ENCODE measurements around the gene ENOPH1. TPM values are rescaled to one million over a fixed set of nuclear protein-coding genes. Genes with fewer than 3 reads are reported as not detected.

ENOPH1 gene
- polyA plus RNA-seq, 3 donors, result 16.9 to 20.5 (median 18.0) TPM

DNA sequence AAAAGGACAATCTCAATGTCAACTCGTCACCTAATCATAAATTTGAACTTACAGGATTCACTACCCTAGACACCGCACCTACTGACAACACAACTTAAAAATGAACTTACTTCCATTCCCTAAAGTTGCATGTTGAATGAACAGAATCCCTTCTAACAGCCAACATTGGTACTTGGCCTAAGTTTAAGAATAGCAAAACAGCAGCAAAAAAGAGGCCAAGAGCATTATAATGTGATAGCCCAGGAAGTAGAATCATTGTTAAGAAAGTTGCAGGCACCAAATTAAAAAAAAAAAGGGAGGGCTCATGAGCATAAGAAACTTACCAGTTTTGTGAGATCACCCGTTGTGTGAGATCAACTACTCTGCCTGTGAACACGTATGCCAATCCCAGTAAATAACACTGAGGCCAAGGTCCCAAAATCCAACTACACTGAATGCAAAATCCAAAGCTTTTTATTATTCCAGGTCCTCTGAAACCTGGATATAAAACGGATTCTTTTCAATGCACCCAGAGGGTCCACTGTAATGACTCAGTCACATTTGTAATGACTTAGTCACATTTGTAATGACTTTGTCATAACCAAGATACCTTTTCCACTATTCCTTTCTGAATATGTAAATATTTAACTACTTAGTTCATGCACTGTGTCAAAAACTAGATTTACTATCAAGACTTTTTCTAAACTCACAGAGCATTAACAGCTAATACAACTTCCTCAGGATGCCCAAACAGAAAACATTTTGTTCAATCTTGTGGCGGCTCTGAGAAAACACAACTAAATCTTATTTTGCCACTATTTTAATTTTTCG, 6.9 kb upstream of the ENOPH1 start:
- WGBS, 3 donors, result 85 to 90% (median 89%) methylated on average over 7 of the region's 7 CpGs

DNA sequence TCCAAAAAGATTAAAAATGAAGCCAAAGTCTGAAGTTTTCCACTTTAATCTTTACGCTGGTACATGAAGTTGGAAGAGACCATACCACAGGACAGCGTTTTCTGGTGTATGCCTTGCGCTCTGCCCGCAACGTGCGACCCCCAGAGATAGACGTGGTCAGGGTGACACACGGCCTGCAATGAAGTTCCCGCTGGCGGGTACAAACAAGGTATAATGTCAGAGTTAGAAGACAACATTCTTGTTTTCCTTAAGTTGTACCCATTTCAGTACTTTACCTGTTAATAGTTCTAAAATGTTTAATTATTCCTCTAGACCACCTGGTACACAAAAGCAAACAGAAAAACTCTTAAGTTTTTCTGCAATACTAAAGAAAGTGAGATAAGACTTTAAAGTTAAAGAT, 4.9 kb upstream of the ENOPH1 start:
- 85 to 92% (median 91%) methylated on average over 10 of the region's 10 CpGs for WGBS, 3 donors
- no peak overlapping the region for H3K27ac ChIP-seq (ENCODE audit: low read depth, low read length)

More for the DNA sequence above, 6.9 kb upstream of the ENOPH1 start:
- no peak overlapping the region for H3K27ac ChIP-seq (ENCODE audit: low read depth, low read length)

DNA sequence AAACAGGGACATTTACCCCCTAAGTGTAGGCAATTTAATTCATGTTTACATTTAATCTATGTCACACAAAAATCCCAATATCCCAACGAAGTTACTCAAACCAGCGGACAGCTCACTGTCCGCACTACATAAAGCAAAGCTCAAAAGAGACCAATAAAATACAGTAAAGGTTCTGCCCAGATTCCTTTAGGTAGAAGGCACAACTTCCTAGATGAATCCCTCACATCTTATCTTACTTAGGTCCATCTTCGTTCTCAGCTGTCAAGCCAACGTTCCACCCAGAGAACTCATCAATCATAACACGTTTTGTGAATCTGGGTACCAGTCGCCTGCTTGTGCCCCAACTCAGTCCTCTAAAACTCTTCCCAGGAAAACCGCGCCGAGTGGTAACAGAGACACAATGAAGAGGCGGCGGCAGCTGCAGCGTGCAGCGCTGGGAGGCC, 1.8 kb upstream of the ENOPH1 start:
- H3K27ac ChIP-seq (ENCODE audit: low read depth, low read length), result no peak overlapping the region
- 0 to 1% (median 1%) methylated on average over 14 of the region's 14 CpGs for WGBS, 3 donors

DNA sequence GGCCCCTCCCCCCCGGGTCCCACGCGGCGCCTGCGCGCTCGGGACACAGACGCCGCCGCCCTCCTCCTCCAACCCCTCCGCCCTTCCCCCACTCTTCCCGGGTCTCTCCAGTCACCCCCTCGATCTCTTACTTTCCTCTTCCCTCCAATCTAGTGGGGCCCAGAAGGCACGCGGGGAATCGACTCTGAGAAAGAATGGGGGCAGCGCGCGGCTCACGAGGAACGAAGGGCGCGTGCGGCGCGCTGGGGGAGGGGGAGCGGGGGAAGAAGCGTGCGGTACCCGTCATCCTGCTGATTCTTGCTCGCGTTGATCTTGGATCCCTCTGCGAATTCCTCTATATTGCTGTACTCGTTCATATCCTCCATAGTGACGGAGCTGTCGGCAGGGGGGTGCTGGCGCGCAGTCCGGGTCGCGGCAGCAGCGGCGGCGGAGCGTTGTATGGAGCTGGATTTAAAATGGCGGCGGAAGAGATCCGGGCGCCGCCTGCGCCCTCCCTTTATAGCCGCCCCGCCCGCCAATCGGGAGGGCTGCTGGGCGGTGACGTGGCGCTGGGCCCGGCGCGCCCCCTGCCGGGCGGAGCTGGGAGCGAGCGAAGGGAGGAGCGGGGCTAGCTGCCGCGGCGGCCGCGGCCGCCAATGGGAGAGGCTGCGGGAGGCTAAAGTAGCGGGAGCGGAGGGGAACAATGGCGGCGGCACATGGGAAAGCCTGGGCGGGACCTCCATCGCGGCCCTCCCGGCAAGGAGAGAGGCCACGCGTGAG, 1.2 kb upstream of the ENOPH1 start:
- WGBS, 3 donors, result 0% methylated on average over 61 to 83 of the region's 83 CpGs
- H3K27ac ChIP-seq (ENCODE audit: low read depth, low read length), result peak overlapping the region; percentile 85

DNA sequence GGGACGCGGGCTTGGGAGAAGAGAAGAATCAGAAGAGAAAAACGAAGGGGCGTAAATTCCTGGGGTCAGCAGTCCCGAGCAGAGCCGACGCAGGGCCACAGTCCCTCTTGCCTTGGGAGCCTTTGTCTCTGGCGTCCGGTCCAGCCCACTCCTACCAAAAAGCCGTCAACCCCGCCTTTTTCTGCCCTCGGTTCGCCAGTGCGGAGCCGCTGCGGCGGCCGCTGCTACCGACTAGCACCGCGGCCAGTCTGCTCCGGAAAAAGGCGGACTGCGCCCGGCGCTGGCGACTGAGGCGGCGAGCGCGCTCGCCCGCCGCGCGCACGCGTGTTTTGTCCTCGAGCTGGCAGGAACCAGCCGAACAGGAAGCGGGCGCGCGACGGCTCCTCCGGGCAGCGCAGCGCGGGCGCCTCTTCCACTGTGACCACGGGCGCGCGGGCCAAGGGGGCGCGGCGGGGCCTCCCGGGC, 630 bp upstream of the ENOPH1 start:
- H3K27ac ChIP-seq (ENCODE audit: low read depth, low read length), result peak overlapping the region; percentile 85
- WGBS, 3 donors, result 0 to 1% (median 0%) methylated on average over 50 to 58 of the region's 58 CpGs

DNA sequence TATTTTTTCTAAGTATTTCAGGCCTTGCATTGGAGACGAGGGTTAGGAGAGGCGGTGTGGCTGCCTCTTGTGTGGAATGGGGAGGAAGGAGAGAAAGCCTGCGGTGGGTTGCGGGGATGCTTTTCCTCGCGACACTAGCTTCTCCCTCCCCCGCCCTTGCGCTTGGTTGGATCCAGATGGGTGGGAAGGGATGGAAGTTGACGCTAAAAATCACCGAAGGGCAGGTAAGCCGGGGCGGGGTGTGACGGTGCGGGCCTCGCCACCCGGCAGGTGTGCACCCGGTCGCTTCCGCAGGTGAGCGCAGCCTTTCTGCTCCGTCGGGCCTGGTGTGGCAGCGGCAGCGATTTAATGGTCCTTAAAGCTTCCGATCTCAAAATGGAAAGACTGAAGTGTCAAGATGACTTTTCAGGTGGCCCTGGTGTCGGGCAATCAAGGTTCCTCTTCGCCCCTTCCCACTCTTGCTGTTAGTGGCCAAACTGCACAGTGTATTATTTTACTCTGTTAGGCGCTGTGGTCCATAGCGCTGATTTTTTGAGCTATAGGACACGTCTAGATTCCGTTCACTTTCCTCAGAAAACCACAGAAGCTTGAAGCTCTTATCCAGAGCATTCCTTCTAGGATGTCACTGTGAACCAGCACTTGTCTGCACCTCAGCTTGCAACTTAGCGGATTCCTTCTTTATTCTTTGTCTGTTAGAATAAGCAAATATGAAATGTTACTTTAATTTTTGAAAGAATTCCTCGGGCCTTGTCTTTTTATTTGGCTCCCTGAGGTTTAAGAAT, 765 bp downstream of the ENOPH1 start:
- 3 to 4% (median 4%) methylated on average over 33 of the region's 33 CpGs for WGBS, 3 donors
- no peak overlapping the region for H3K27ac ChIP-seq (ENCODE audit: low read depth, low read length)

DNA sequence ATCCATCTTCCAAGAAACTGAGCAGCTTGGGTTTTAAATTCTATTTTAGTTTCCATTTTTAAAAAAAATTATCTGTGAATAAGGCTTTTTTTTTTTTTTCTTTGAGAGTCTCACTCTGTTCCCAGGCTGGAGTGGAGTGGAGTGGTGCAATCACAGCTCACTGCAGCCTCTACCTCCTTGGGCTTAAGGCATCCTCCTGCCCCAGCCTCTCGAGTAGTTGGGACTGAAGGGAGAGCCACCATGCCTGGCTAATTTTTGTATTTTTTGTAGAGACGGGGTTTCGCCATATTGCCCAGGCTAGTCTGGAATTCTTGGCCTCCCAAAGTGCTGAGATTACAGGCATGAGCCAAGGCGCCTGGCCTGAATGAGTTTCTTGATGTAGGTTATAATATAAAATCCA, 1.4 kb downstream of the ENOPH1 start:
- WGBS, 3 donors, result 91 to 95% (median 92%) methylated on average over 4 of the region's 4 CpGs
- H3K27ac ChIP-seq (ENCODE audit: low read depth, low read length), result no peak overlapping the region

DNA sequence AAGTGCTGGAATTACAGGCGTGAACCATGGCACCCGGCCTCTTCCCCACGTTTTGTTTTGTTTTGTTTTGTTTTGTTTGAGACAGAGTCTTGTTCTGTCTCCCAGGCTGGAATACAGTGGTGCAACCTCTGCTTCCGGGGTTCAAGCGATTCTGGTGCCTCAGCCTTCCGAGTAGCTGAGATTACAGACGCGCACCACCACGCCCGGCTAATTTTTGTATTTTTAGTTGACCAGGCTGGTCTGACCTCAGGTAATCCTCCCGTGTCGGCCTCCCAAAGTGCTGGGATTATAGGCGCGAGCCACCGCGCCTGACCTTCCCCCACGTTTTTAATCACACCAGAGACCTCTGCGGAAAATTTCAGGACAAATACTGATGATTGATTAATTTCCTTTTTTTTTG, 2.2 kb downstream of the ENOPH1 start:
- H3K27ac ChIP-seq (ENCODE audit: low read depth, low read length), result no peak overlapping the region
- 81 to 88% (median 84%) methylated on average over 18 of the region's 18 CpGs for WGBS, 3 donors

DNA sequence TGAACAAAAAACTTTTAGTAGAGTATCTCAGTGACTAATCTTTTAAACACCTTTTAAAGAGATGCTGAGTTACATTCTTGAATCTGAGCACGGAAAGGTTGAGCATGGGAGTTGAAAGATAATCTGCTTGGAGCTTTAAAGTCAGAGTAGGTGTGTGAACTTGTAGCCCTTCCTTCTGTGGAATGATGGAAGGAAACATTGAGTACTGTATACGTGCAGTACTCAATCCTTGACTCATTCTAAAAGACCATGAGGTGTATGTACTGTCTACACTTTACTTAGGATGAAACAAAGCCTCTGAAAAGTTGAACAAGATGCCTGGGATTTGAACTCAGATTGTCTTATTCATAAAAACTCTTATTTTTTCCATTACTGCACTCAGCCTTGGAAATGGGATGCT, 3.4 kb downstream of the ENOPH1 start:
- 69 to 82% (median 76%) methylated on average over 2 of the region's 2 CpGs for WGBS, 3 donors

DNA sequence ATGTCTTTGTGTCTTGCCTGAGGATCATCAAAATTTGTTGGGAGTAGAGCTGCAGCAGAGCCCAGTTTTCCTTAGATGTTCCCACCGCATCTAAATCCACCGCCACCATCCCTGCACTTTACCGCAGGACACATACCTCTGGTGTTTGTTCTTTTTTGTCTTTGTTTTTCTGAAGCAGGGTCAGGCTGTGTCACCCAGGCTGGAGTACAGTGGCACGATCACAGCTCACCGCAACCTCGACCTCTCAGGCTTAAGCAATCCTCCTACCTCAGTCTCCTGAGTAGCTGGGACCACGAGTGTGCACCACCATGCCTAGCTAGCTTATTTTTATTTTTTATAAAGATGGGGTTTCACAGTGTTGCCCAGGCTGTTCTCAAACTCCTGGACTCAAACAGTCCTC, 4.6 kb downstream of the ENOPH1 start:
- 90 to 95% (median 92%) methylated on average over 7 of the region's 7 CpGs for WGBS, 3 donors

More for the DNA sequence above, 3.4 kb downstream of the ENOPH1 start:
- H3K27ac ChIP-seq (ENCODE audit: low read depth, low read length), result no peak overlapping the region

DNA sequence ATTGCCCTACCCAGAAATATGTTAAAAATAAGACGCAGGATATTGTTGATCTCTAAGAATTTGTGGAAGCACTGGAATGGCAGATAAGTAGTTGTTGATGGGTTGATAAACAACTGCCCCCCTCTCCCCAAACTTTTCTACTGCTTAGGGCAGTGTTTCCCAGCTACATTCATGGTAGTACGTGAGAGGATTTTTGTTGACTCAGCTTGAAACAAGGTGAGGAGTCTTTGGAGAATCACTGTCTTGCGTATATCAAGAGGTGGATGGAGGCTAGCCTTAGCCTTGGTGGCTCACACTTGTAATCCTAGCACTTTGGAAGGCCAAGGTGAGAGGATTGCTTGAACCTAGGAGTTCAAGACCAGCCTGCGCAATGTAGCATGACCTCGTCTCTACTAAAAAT, 5.7 kb downstream of the ENOPH1 start:
- H3K27ac ChIP-seq (ENCODE audit: low read depth, low read length), result no peak overlapping the region
- 90 to 97% (median 95%) methylated on average over 5 of the region's 5 CpGs for WGBS, 3 donors

More for the DNA sequence above, 4.6 kb downstream of the ENOPH1 start:
- H3K27ac ChIP-seq (ENCODE audit: low read depth, low read length), result no peak overlapping the region

DNA sequence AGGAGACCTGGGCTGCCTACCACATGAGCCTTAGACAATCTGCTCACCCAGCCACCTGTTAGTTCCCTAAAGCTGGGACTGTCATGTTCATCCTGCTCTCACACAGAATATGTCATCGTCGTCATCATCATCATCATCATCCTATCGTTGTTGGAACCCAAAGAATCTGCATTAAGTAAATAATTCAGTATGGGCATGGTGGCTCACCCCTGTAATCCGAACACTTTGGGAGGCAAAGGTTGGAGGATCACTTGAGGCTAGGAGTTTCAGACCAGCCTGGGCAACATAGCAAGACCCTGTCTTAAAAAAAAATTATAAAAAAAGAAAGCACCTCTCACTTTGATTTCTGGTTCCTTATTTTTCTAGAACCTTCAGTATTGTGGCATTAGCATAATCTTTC, 6.4 kb downstream of the ENOPH1 start:
- 93 to 97% (median 96%) methylated on average over 4 of the region's 4 CpGs for WGBS, 3 donors
- H3K27ac ChIP-seq (ENCODE audit: low read depth, low read length), result no peak overlapping the region

DNA sequence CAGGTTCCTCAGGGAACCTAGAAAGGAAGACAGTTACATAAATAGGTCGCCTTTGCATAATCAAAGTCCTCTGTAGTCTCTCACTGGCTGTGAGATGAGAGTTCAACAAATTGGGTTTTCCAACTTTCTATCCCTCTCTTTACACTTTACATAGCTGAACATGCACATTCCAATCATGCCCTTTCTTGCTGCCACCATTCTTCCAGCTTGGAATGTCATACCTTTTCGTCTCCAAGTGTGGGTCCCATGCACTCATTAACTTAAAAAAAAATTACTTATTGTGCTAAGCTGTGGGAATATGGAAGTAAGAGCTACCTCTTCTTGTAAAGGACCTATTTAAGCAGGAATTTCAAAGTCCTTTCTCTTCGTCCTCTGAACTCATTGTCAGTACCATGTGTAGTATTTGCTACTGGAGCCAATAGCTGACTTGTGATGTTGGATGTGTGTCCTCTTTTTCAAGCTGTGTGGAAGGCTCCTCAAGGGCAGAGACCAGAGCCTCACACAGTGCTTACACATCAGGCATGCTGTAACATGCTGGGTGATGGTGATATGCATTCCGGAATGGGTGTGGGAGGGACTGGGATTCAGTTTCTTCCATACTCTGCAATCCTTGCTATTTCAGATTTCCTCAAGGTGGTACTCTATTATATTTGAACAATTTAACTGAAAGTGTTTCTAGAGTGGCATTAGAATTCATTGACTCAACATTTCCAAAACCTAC, 7.1 kb downstream of the ENOPH1 start:
- no peak overlapping the region for H3K27ac ChIP-seq (ENCODE audit: low read depth, low read length)
- WGBS, 3 donors, result 83 to 90% (median 87%) methylated on average over 4 of the region's 4 CpGs

DNA sequence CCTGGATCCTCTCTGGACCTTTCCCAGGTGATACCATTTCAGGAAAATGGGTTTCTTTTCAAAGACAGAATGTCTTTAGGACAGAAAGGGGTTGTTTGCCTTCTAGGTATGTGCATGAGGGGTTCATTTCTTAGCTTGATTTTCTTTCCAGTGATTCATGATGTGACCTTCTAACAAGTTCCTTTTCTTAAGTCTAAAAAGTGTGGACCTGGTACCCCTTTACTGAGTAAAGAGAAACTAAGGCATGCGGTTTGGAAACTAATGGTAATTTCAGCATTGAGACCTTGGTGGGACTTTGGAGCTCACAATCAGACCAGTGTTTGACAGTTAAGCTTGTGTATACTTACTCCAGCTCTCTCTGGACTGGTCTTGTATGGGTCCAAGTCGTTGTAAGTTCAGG, 8.7 kb downstream of the ENOPH1 start:
- H3K27ac ChIP-seq (ENCODE audit: low read depth, low read length), result no peak overlapping the region
- WGBS, 3 donors, result 82 to 89% (median 87%) methylated on average over 2 of the region's 2 CpGs

DNA sequence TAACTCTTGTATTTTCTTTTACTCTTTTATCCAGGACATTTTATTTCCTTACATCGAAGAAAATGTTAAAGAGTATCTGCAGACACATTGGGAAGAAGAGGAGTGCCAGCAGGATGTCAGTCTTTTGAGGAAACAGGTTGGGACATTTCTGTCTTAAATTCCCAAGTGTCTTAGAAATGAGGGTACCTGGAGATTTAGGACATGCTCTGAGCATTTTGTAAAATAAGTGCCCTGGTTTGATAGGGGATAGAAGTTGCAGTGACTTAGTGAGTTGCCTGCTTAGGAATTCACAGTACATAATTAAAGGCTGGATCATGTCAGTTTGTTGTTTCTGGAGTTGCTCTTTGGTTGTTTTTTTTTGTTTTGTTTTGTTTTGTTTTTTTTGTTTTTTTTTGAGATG, 17.5 kb downstream of the ENOPH1 start:
- 94 to 99% (median 94%) methylated on average over 1 of the region's 1 CpG for WGBS, 3 donors
- no peak overlapping the region for H3K27ac ChIP-seq (ENCODE audit: low read depth, low read length)

DNA sequence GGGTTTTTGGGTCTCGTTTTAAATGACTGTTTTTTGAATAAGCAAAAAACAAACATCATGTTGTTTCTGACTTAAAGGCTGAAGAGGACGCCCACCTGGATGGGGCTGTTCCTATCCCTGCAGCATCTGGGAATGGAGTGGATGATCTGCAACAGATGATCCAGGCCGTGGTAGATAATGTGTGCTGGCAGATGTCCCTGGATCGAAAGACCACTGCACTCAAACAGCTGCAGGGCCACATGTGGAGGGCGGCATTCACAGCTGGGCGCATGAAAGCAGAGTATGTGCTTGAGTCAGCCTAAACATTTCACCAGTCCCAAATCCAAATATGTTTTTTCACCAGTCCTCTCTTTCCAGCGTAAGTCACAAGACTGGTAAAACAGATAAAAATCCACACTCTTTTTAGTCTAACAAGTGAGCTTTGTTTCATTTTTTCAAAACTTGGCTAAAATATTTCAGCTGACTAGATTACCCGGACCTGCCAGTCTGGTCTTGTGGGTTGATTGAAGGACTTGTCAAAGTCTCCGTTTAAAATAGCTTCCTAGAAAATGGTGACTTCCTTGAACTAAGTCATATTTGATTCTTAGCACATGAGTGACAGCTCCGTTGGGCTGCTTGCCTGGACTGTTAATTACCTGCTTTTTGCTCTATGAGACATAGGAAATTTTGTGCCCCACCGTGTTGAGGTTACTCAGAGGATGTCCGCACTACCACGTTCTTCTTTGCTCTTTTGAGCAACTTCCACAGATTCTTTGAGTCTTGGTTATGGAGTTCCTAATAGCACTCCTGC, 20.8 kb downstream of the ENOPH1 start:
- 80 to 91% (median 90%) methylated on average over 13 of the region's 13 CpGs for WGBS, 3 donors

DNA sequence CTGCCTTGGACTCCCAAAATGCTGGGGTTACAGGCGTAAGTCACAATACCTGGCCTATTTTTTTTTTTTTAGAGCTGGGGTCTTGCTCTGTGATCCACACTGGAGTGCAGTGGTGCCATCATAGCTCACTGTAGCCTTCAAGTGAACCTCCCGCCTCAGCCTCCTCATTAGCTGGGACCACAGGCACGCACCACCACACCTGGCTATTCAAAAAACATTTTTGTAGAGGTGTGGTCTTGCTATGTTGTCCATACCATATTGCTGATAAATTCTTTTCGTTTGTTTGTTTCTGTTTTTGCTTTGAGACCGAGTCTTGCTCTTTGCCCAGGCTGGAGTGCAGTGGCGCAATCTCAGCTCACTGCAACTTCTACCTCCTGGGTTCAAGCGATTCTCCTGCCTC, 21.6 kb downstream of the ENOPH1 start:
- 96 to 97% (median 96%) methylated on average over 7 of the region's 7 CpGs for WGBS, 3 donors
- H3K27ac ChIP-seq (ENCODE audit: low read depth, low read length), result no peak overlapping the region

More for the DNA sequence above, 20.8 kb downstream of the ENOPH1 start:
- no peak overlapping the region for H3K27ac ChIP-seq (ENCODE audit: low read depth, low read length)
